22Rv1 (cell line): ENCODE data around the gene STAT6.

Experiments
- CTCF ChIP-seq: fragments of 450-650 bp; IDR thresholded peaks from 2 replicates; pipeline ENCODE4 v1.5.1; 2017; ENCODE audit warnings: mild to moderate bottlenecking
- ZFX ChIP-seq: fragments of 450-650 bp; IDR thresholded peaks from 2 replicates; pipeline ENCODE4 v1.6.1; 2017; ENCODE audit warnings: antibody characterized with exemption, borderline replicate concordance

- no peak for TF ChIP-seq CTCF
- TF ChIP-seq ZFX = no peak
Observed at GRCh38 chr12:57098546-57098945, 12.6 kb downstream of the STAT6 start.
